H1 (cell line): ENCODE data around the gene SAMD4A. TPM values are rescaled to one million over a fixed set of nuclear protein-coding genes. Genes with fewer than 3 reads are reported as not detected.

ENCODE experiments used
- CTCF ChIA-PET: fragments of 300-600 bp; sonication (Branson Sonifier 250); formaldehyde crosslinking; loops from one replicate; lab custom pipeline; 2021; ENCODE audit not compliant: partially characterized antibody; lab: Charles Lee
- POLR2A ChIA-PET: fragments of 300-600 bp; sonication (Branson Sonifier 250); formaldehyde crosslinking; loops from one replicate; lab custom pipeline; 2021; ENCODE audit warnings: inconsistent platforms; ENCODE audit not compliant: partially characterized antibody; lab: Charles Lee
- DNase-seq, 2 experiments: peaks; one replicate each; pipeline versions ENCODE4 v3.0.0 to v3.0.0-alpha.2; 2010 to 2022; ENCODE audit warnings: low spot score in 2 of 2, low read depth in 1 of 2, mixed read lengths in 1 of 2
- FAIRE-seq: peaks from 2 replicates; lab custom pipeline; 2011; peaks lifted over from hg19 to GRCh38; lab: Jason Lieb, UNC
- H2AFZ ChIP-seq: 2 replicates; pipeline ENCODE4 v1.8.1; 2012; ENCODE audit warnings: low read length, inconsistent platforms
- H2AK5ac ChIP-seq: 2 replicates; pipeline ENCODE4 v1.6.1; 2013; ENCODE audit warnings: low read depth, low read length
- H2BK120ac ChIP-seq: replicated peaks from 2 replicates; pipeline ENCODE3; 2013; ENCODE audit warnings: low read depth, low read length, inconsistent platforms
- H2BK12ac ChIP-seq: 2 replicates; pipeline ENCODE4 v1.6.1; 2013; ENCODE audit warnings: low read depth, low read length
- H2BK15ac ChIP-seq: 2 replicates; pipeline ENCODE4 v1.6.1; 2013; ENCODE audit warnings: low read length
- H2BK20ac ChIP-seq: 2 replicates; pipeline ENCODE4 v1.6.1; 2013; ENCODE audit warnings: low read length
- H2BK5ac ChIP-seq: 2 replicates; pipeline ENCODE4 v1.6.1; 2013; ENCODE audit warnings: low read depth, low read length
- H3K14ac ChIP-seq: 2 replicates; pipeline ENCODE4 v1.6.1; 2013; ENCODE audit warnings: inconsistent platforms; ENCODE audit not compliant: insufficient read length
- H3K18ac ChIP-seq: 2 replicates; pipeline ENCODE4 v1.6.1; 2013; ENCODE audit warnings: low read length; ENCODE audit errors: extremely low read depth
- H3K23ac ChIP-seq: 2 replicates; pipeline ENCODE4 v1.6.1; 2013; ENCODE audit warnings: inconsistent platforms; ENCODE audit not compliant: insufficient read length
- H3K23me2 ChIP-seq: 2 replicates; pipeline ENCODE4 v1.6.1; 2013; ENCODE audit warnings: low read depth, low read length
- H3K27ac ChIP-seq: 2 replicates; pipeline ENCODE4 v1.6.1; 2011; ENCODE audit warnings: low read depth, low read length, inconsistent platforms
- H3K27me3 ChIP-seq, 4 experiments: replicated peaks in 1 of 4; 1 replicate in 1 of 4; 2 replicates in 3 of 4; pipeline versions ENCODE4 v1.6.1 to v1.8.1; 2011 to 2013; ENCODE audit warnings: low read length in 3 of 4, mild to moderate bottlenecking in 3 of 4, inconsistent platforms in 2 of 4, mixed read lengths in 2 of 4, moderate library complexity in 1 of 4; ENCODE audit not compliant: control insufficient read depth in 3 of 4, insufficient read depth in 3 of 4; ENCODE audit errors: extremely low read depth in 1 of 4
- H3K36me3 ChIP-seq, 4 experiments: 2 replicates each; pipeline versions ENCODE4 v1.6.1 to v1.8.1; 2011 to 2013; ENCODE audit warnings: mild to moderate bottlenecking in 4 of 4, low read length in 3 of 4, moderate library complexity in 2 of 4, control low read depth in 1 of 4, inconsistent platforms in 1 of 4; ENCODE audit not compliant: insufficient read depth in 4 of 4, control insufficient read depth in 2 of 4
- H3K4ac ChIP-seq: replicated peaks from 2 replicates; pipeline ENCODE3; 2013; ENCODE audit warnings: low read length, low read depth, mixed read lengths, inconsistent platforms; ENCODE audit not compliant: insufficient read length
- H3K4me1 ChIP-seq, 4 experiments: replicated peaks in 1 of 4; 1 replicate in 1 of 4; 2 replicates in 3 of 4; pipeline versions ENCODE4 v1.6.1 to v1.8.1; 2011 to 2013; ENCODE audit warnings: low read length in 3 of 4, inconsistent platforms in 2 of 4, mixed read lengths in 1 of 4; ENCODE audit not compliant: insufficient read depth in 4 of 4, control insufficient read depth in 3 of 4
- H3K4me2 ChIP-seq, 2 experiments: 2 replicates each; pipeline versions ENCODE4 v1.6.1 to v1.8.1; 2011 to 2013; ENCODE audit warnings: low read depth in 2 of 2, low read length in 2 of 2, control low read depth in 1 of 2, inconsistent platforms in 1 of 2, mild to moderate bottlenecking in 1 of 2; ENCODE audit not compliant: insufficient read depth in 1 of 2
- H3K4me3 ChIP-seq, 4 experiments: fragments of 200-600, 300-600 bp in 1 of 4; sonication (generic), shearing (Covaris generic), sonication (Bioruptor Twin) in 1 of 4; 2 replicates each; pipeline versions ENCODE4 v1.5.1 to v1.8.1; 2011 to 2016; ENCODE audit warnings: low read length in 4 of 4, low read depth in 3 of 4, control low read depth in 2 of 4, inconsistent platforms in 2 of 4, mild to moderate bottlenecking in 2 of 4, mixed read lengths in 1 of 4, moderate library complexity in 1 of 4; ENCODE audit not compliant: insufficient read depth in 2 of 4; ENCODE audit errors: extremely low read depth in 1 of 4
- H3K56ac ChIP-seq: replicated peaks from 2 replicates; pipeline ENCODE3; 2013; ENCODE audit warnings: low read depth, mild to moderate bottlenecking, mixed read lengths, low read length, inconsistent platforms; ENCODE audit not compliant: insufficient read length
- H3K79me1 ChIP-seq: 2 replicates; pipeline ENCODE4 v1.6.1; 2013; ENCODE audit warnings: low read depth, low read length, control low read depth
- H3K79me2 ChIP-seq, 2 experiments: 2 replicates each; pipeline versions ENCODE4 v1.6.1 to v1.8.1; 2012 to 2013; ENCODE audit warnings: low read length in 2 of 2, mild to moderate bottlenecking in 2 of 2, inconsistent platforms in 1 of 2; ENCODE audit not compliant: insufficient read depth in 2 of 2, control insufficient read depth in 1 of 2
- H3K9ac ChIP-seq, 4 experiments: replicated peaks in 1 of 4; 1 replicate in 1 of 4; 2 replicates in 3 of 4; pipeline versions ENCODE4 v1.6.1 to v1.8.1; 2011 to 2013; ENCODE audit warnings: low read depth in 3 of 4, low read length in 3 of 4, control low read depth in 2 of 4, mild to moderate bottlenecking in 2 of 4, moderate library complexity in 2 of 4, inconsistent platforms in 1 of 4; ENCODE audit errors: extremely low read depth in 1 of 4
- H3K9me3 ChIP-seq, 2 experiments: 2 replicates each; pipeline versions ENCODE4 v1.6.1 to v1.8.1; 2012 to 2013; ENCODE audit warnings: mild to moderate bottlenecking in 2 of 2, moderate library complexity in 2 of 2, control low read depth in 1 of 2, inconsistent platforms in 1 of 2, low read depth in 1 of 2, low read length in 1 of 2, mixed read lengths in 1 of 2; ENCODE audit not compliant: insufficient read depth in 2 of 2
- H4K20me1 ChIP-seq, 2 experiments: replicated peaks in 1 of 2; 2 replicates each; pipeline versions ENCODE3 to v1.8.1; 2011 to 2013; ENCODE audit warnings: inconsistent platforms in 2 of 2, low read length in 2 of 2, mild to moderate bottlenecking in 1 of 2; ENCODE audit not compliant: insufficient read depth in 2 of 2, control insufficient read depth in 1 of 2
- H4K5ac ChIP-seq: 2 replicates; pipeline ENCODE4 v1.6.1; 2013; ENCODE audit warnings: low read length, low read depth, mixed read lengths, inconsistent platforms; ENCODE audit not compliant: insufficient read length
- H4K8ac ChIP-seq: 2 replicates; pipeline ENCODE4 v1.8.0; 2013; ENCODE audit warnings: mild to moderate bottlenecking, moderate library complexity, low read length, inconsistent platforms; ENCODE audit not compliant: insufficient read depth; ENCODE audit errors: extremely low read depth
- H4K91ac ChIP-seq: replicated peaks from 2 replicates; pipeline ENCODE3; 2013; ENCODE audit warnings: low read length, mixed read lengths, inconsistent platforms; ENCODE audit not compliant: insufficient read length
- ATF3 ChIP-seq: IDR thresholded peaks from 2 replicates; pipeline ENCODE4 v1.6.1; 2011; ENCODE audit warnings: low read depth, mild to moderate bottlenecking, low read length; ENCODE audit not compliant: insufficient read depth
- BRCA1 ChIP-seq: IDR thresholded peaks from 2 replicates; pipeline ENCODE4 v1.6.1; 2012; ENCODE audit warnings: low read depth, low read length, improper control_type of control experiment
- CREB1 ChIP-seq: IDR thresholded peaks from 2 replicates; pipeline ENCODE4 v1.6.1; 2012; ENCODE audit warnings: inconsistent platforms
- EGR1 ChIP-seq: IDR thresholded peaks from 2 replicates; pipeline ENCODE4 v1.6.1; 2011; ENCODE audit warnings: low read depth, low read length, borderline replicate concordance
- GTF2F1 ChIP-seq: IDR thresholded peaks from 2 replicates; pipeline ENCODE4 v1.6.1; 2012; ENCODE audit warnings: low read depth, low read length, improper control_type of control experiment, borderline replicate concordance
- JUND ChIP-seq: IDR thresholded peaks from 2 replicates; pipeline ENCODE4 v1.6.1; 2011; ENCODE audit warnings: mild to moderate bottlenecking, improper control_type of control experiment, low read length
- KDM4A ChIP-seq: IDR thresholded peaks from one replicate; pipeline ENCODE4 v1.7.1; 2012; ENCODE audit warnings: low read depth, mild to moderate bottlenecking, moderate library complexity, low read length, inconsistent platforms; ENCODE audit not compliant: severe bottlenecking
- NANOG ChIP-seq: IDR thresholded peaks from 2 replicates; pipeline ENCODE4 v1.6.1; 2011; ENCODE audit warnings: low read length, low read depth, mild to moderate bottlenecking, inconsistent platforms; ENCODE audit not compliant: insufficient read depth, poor library complexity, severe bottlenecking
- NRF1 ChIP-seq: IDR thresholded peaks from 2 replicates; pipeline ENCODE4 v1.6.1; 2011; ENCODE audit warnings: mild to moderate bottlenecking, low read depth, low read length, improper control_type of control experiment
- PHF8 ChIP-seq: fragments of 200-600 bp; sonication (generic); conservative IDR thresholded peaks from 2 replicates; pipeline ENCODE4 v1.7.1; 2012; ENCODE audit warnings: low read depth, mild to moderate bottlenecking, inconsistent platforms, low read length, moderate library complexity
- RNF2 ChIP-seq: fragments of 200-900, 300-1000 bp; sonication (generic); IDR thresholded peaks from 2 replicates; pipeline ENCODE4 v1.7.1; 2016; ENCODE audit warnings: borderline replicate concordance, low read depth, mild to moderate bottlenecking, antibody characterized with exemption, low read length; ENCODE audit not compliant: poor library complexity, severe bottlenecking; ENCODE audit errors: missing control alignments
- SIN3A ChIP-seq, 2 experiments: IDR thresholded peaks in 1 of 2; conservative IDR thresholded peaks in 1 of 2; 2 replicates each; pipeline ENCODE4 v1.6.1; 2011 to 2012; ENCODE audit warnings: low read length in 2 of 2, improper control_type of control experiment in 1 of 2, low read depth in 1 of 2, mild to moderate bottlenecking in 1 of 2
- YY1 ChIP-seq: IDR thresholded peaks from 2 replicates; pipeline ENCODE4 v1.6.1; 2011; ENCODE audit warnings: low read depth, mild to moderate bottlenecking, low read length
- WGBS, 2 experiments: shearing (Covaris generic) in 1 of 2; methylation state at CpG; one replicate each; pipeline versions ENCODE4 v1.1.6 to v1.1.7; 2013 to 2015; ENCODE audit warnings: low lambda C conversion rate in 2 of 2, mixed read lengths in 2 of 2, inconsistent platforms in 1 of 2, low coverage in 1 of 2, missing lambda C conversion rate in 1 of 2; ENCODE audit not compliant: insufficient replicate concordance in 2 of 2, insufficient coverage in 1 of 2, insufficient read length in 1 of 2; ENCODE audit errors: extremely low coverage in 1 of 2, missing lambda C conversion rate in 1 of 2; 5-methylcytosine and 5-hydroxymethylcytosine counted together
- polyA plus RNA-seq, 7 experiments: library from polyadenylated mRNA; depleted of rRNA in 3 of 7; stranded (reverse) in 5 of 7; unstranded in 2 of 7; fragments of >200 nt in 5 of 7; fragments of 200-250 nt in 2 of 7; gene quantifications; 1 replicate in 5 of 7; 2 replicates in 1 of 7; 4 replicates in 1 of 7; pipeline versions ENCODE4 v1.2.1 to v1.2.3, GENCODE V29; 2011 to 2013; ENCODE audit warnings: missing spikeins in 2 of 7, mixed read lengths in 2 of 7
- total RNA-seq: library from RNA; stranded (reverse); fragmentation: NEBNext Ultra II Directional; extraction: Animal tissue kit (Norgen Biotek cat#: 25700); gene quantifications from 2 replicates; pipeline ENCODE4 v1.2.1, GENCODE V29; 2021

The SAMD4A gene
- total and polyA plus RNA-seq, 2 of the 8 experiments (the other 6 are each of a cell fraction or from before 2014, with no cell fraction given): 2.4 to 12.3 TPM

- no peak for FAIRE-seq
- WGBS, 2 experiments: 88% methylated on average over 3 of the region's 3 CpGs; no CpG with 5 or more reads in 1 of the 2 experiments
- H3K79me2 ChIP-seq: peaks cover 0 to 10% of the 10 kb centered on the region in 2 experiments; a peak in 2 of 4 replicates
These were observed 115.7 kb downstream of the SAMD4A start for GRCh38 chr14:54682578-54682977.

More at GRCh38 chr14:54682578-54682977, 115.7 kb downstream of the SAMD4A start:
- H3K4ac ChIP-seq: no peak overlapping the region
- no peak overlapping the region for H3K4me2 ChIP-seq
- CTCF ChIA-PET: interaction anchor here (1.5 kb wide), 1 partner anchor 9 kb away, joined by 4 read pairs; no protein-coding TSS in a partner anchor
- no peak overlapping the region for H3K27ac ChIP-seq
- H3K36me3 ChIP-seq: no peaks in the 10 kb centered on the region
- no peak overlapping the region for H3K56ac ChIP-seq
- H2BK5ac ChIP-seq: no peak overlapping the region
- no peaks in the 10 kb centered on the region for H4K20me1 ChIP-seq
- no peak for DNase-seq
- no peak overlapping the region; the same call in 1 of the 2 replicates for H4K8ac ChIP-seq
- no peak overlapping the region for H3K14ac ChIP-seq
- H3K9me3 ChIP-seq: no peaks in the 10 kb centered on the region
- POLR2A ChIA-PET: interaction anchor here (0.8 kb wide), 1 partner anchor 114 kb away, joined by 4 read pairs; no protein-coding TSS in a partner anchor
- H2AK5ac ChIP-seq: 0 out of 2 replicates have a peak overlapping the region, but pooled peaks have one; percentile 68
- no peak overlapping the region for H2AFZ ChIP-seq
- no peak overlapping the region for H2BK20ac ChIP-seq
- no peak overlapping the region for H3K18ac ChIP-seq
- no peak overlapping the region for H4K5ac ChIP-seq
- no peak overlapping the region for H2BK120ac ChIP-seq
- H2BK12ac ChIP-seq: 0 out of 2 replicates have a peak overlapping the region, but pooled peaks have one; percentile 32
- no peak overlapping the region for H3K9ac ChIP-seq
- peaks cover 6 to 18% (median 13%) of the 10 kb centered on the region in 4 experiments for H3K4me1 ChIP-seq
- TF ChIP-seq SIN3A (conservative IDR thresholded peaks at IDR 0.05 in 1 of 2, IDR thresholded peaks at IDR 0.05 in 1 of 2; ENCODE audit: low read depth in 1 of 2, low read length in 2 of 2) (no peak), KDM4A (no peak), CREB1 (no peak), PHF8 (no peak), YY1 (no peak), EGR1 (no peak), NANOG (no peak), NRF1 (no peak), JUND (no peak), BRCA1 (no peak), ATF3 (no peak), GTF2F1 (no peak), RNF2 (no peak)
- no peaks in the 10 kb centered on the region for H3K27me3 ChIP-seq
- H4K91ac ChIP-seq: no peak overlapping the region
- no peak overlapping the region for H3K4me3 ChIP-seq
- H3K23ac ChIP-seq: no peak overlapping the region
- no peak overlapping the region for H2BK15ac ChIP-seq
- H3K79me1 ChIP-seq: peaks cover 2% of the 10 kb centered on the region
- H3K23me2 ChIP-seq: no peaks in the 10 kb centered on the region; the same call in 1 of the 2 replicates
